Panc1 (cell line): ENCODE measurements around the gene MED16. TPM values are rescaled to one million over a fixed set of nuclear protein-coding genes. Genes with fewer than 3 reads are reported as not detected.
"Not testable (repeated sequence)": the region's sequence is repeated elsewhere in the genome, so short reads cannot be mapped to it uniquely, and the experiment has no call there.

Experiments used
- ATAC-seq: fragments of 200-7000 bp; cut with Tn5 transposase; 2 replicates; pipeline ENCODE4 v1.9.1; 2020; ENCODE audit warnings: mild to moderate bottlenecking, moderate library complexity
- BruUV-seq: library from RNA; stranded (reverse); fragments of 400-500 nt; replicated peaks from 2 replicates; lab custom pipeline; 2021; lab: Mats Ljungman, UMichigan
- CTCF ChIA-PET: fragments of 300-600 bp; sonication (Branson Sonifier 250); formaldehyde crosslinking; loops from one replicate; lab custom pipeline; 2022; ENCODE audit warnings: antibody characterized with exemption; lab: Charles Lee
- POLR2A ChIA-PET: fragments of 300-600 bp; sonication (Branson Sonifier 250); formaldehyde crosslinking; loops from one replicate; lab custom pipeline; 2022; ENCODE audit warnings: antibody characterized with exemption; lab: Charles Lee
- DNase-seq: peaks from one replicate; pipeline ENCODE4 v3.0.0-alpha.2; 2010; ENCODE audit warnings: low read depth, low spot score
- H3K27ac ChIP-seq: 2 replicates; pipeline ENCODE4 v1.5.1; 2011; ENCODE audit warnings: mild to moderate bottlenecking, low read length, inconsistent platforms
- H3K27me3 ChIP-seq: fragments of 200-500 bp; sonication (Bioruptor generic); 2 replicates; pipeline ENCODE4 v1.6.0; 2014; ENCODE audit warnings: low read length, inconsistent platforms; ENCODE audit not compliant: control insufficient read depth, insufficient read depth
- H3K36me3 ChIP-seq: fragments of 200-500 bp; sonication (Bioruptor generic); 2 replicates; pipeline ENCODE4 v1.5.1; 2014; ENCODE audit warnings: inconsistent platforms, mild to moderate bottlenecking, low read length, moderate library complexity; ENCODE audit not compliant: control insufficient read depth, insufficient read depth
- H3K4me1 ChIP-seq: 2 replicates; pipeline ENCODE4 v1.5.1; 2011; ENCODE audit warnings: inconsistent platforms, mild to moderate bottlenecking, low read length, moderate library complexity; ENCODE audit not compliant: control insufficient read depth, insufficient read depth
- H3K4me3 ChIP-seq, 2 experiments: 2 replicates each; pipeline ENCODE4 v1.5.1; 2011 to 2012; ENCODE audit warnings: low read depth in 2 of 2, low read length in 2 of 2, mild to moderate bottlenecking in 2 of 2, inconsistent platforms in 1 of 2, moderate library complexity in 1 of 2
- H3K9me3 ChIP-seq: fragments of 200-500 bp; sonication (Bioruptor generic); 2 replicates; pipeline ENCODE4 v1.5.1; 2014; ENCODE audit warnings: low read depth, mild to moderate bottlenecking, inconsistent platforms, low read length, moderate library complexity; ENCODE audit not compliant: control insufficient read depth, insufficient read depth
- POLR2AphosphoS5 ChIP-seq: IDR thresholded peaks from 2 replicates; pipeline ENCODE4 v1.6.1; 2012; ENCODE audit warnings: mild to moderate bottlenecking, low read depth, low read length, moderate library complexity
- SIN3A ChIP-seq: IDR thresholded peaks from 2 replicates; pipeline ENCODE4 v1.6.1; 2012; ENCODE audit warnings: low read depth, mild to moderate bottlenecking, low read length, moderate library complexity, borderline replicate concordance; ENCODE audit not compliant: insufficient read depth
- TCF7L2 ChIP-seq: IDR thresholded peaks from 2 replicates; pipeline ENCODE4 v1.6.1; 2011; ENCODE audit warnings: mild to moderate bottlenecking, low read depth, low read length, inconsistent platforms
- in situ Hi-C: cut with HindIII; loops from 2 replicates; pipeline ENCODE4 v1.10.0; 2016; ENCODE audit warnings: low sequenced_read_pairs, low pct_unique_long_range_greater_than_20kb
- intact Hi-C: fragments of 100-400 bp; cut with micrococcal nuclease; formaldehyde crosslinking; loops from one replicate; pipeline ENCODE4 v1.10.0; 2022; ENCODE audit not compliant: unreplicated experiment
- total RNA-seq: library from RNA; stranded (reverse); gene quantifications from one replicate; pipeline ENCODE4 v1.2.1, GENCODE V29; 2021; ENCODE audit not compliant: unreplicated experiment
- TF ChIP-seq, protein P1 (sequence below), 2 experiments: IDR thresholded peaks; 2 replicates each; pipeline ENCODE4 v1.6.1; 2011 to 2012; ENCODE audit warnings: low read depth in 2 of 2, control low read depth in 1 of 2, low read length in 1 of 2, mild to moderate bottlenecking in 1 of 2, moderate library complexity in 1 of 2; ENCODE audit not compliant: insufficient read depth in 1 of 2
- TF ChIP-seq, protein P2 (sequence below): fragments of 450-650 bp; IDR thresholded peaks from 2 replicates; pipeline ENCODE4 v1.5.1; 2017; ENCODE audit warnings: mild to moderate bottlenecking

The MED16 gene
- total RNA-seq, 1 experiment from 2014 or later = 39.5 TPM

DNA sequence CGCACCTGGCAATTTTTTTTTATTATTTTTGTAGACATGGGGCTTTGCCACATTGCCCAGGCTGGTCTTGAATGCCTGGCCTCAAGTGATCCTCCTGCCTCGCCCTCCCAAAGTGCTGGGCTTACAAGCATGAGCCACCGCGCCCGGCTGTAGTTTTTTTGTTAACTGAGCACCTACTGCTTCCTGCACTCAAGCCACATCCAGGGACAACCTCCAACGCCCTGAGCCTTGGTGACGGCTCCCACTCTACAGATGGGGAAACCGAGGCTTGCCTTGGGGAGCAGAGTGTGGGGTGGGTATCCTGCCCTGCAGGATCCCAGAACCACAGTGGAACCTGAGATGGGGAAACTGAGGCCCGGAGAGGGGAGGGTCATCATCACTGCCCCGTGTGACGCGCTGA is 37.8 kb downstream of the MED16 start:
- H3K4me3 ChIP-seq = no peak overlapping the region
- no peak for DNase-seq
- TF ChIP-seq TCF7L2 (no peak), POLR2AphosphoS5 (no peak), SIN3A (no peak)
- TF ChIP-seq, protein P1, sequence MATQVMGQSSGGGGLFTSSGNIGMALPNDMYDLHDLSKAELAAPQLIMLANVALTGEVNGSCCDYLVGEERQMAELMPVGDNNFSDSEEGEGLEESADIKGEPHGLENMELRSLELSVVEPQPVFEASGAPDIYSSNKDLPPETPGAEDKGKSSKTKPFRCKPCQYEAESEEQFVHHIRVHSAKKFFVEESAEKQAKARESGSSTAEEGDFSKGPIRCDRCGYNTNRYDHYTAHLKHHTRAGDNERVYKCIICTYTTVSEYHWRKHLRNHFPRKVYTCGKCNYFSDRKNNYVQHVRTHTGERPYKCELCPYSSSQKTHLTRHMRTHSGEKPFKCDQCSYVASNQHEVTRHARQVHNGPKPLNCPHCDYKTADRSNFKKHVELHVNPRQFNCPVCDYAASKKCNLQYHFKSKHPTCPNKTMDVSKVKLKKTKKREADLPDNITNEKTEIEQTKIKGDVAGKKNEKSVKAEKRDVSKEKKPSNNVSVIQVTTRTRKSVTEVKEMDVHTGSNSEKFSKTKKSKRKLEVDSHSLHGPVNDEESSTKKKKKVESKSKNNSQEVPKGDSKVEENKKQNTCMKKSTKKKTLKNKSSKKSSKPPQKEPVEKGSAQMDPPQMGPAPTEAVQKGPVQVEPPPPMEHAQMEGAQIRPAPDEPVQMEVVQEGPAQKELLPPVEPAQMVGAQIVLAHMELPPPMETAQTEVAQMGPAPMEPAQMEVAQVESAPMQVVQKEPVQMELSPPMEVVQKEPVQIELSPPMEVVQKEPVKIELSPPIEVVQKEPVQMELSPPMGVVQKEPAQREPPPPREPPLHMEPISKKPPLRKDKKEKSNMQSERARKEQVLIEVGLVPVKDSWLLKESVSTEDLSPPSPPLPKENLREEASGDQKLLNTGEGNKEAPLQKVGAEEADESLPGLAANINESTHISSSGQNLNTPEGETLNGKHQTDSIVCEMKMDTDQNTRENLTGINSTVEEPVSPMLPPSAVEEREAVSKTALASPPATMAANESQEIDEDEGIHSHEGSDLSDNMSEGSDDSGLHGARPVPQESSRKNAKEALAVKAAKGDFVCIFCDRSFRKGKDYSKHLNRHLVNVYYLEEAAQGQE (IDR thresholded peaks at IDR 0.05; ENCODE audit: insufficient read depth in 1 of 2, low read depth in 2 of 2, low read length in 1 of 2) = no peak
- TF ChIP-seq, protein P2, sequence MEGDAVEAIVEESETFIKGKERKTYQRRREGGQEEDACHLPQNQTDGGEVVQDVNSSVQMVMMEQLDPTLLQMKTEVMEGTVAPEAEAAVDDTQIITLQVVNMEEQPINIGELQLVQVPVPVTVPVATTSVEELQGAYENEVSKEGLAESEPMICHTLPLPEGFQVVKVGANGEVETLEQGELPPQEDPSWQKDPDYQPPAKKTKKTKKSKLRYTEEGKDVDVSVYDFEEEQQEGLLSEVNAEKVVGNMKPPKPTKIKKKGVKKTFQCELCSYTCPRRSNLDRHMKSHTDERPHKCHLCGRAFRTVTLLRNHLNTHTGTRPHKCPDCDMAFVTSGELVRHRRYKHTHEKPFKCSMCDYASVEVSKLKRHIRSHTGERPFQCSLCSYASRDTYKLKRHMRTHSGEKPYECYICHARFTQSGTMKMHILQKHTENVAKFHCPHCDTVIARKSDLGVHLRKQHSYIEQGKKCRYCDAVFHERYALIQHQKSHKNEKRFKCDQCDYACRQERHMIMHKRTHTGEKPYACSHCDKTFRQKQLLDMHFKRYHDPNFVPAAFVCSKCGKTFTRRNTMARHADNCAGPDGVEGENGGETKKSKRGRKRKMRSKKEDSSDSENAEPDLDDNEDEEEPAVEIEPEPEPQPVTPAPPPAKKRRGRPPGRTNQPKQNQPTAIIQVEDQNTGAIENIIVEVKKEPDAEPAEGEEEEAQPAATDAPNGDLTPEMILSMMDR = no peak
- no peaks in the 10 kb centered on the region for H3K36me3 ChIP-seq
- no peak overlapping the region for H3K27ac ChIP-seq
- H3K9me3 ChIP-seq = no peaks in the 10 kb centered on the region
- ChIA-PET CTCF (no interaction called here), POLR2A (no interaction called here)
- H3K4me1 ChIP-seq = peaks cover 13% of the 10 kb centered on the region
- intact Hi-C loops = loop anchor here (5.0 kb wide), 1 partner anchor 142 kb away; no protein-coding TSS in a partner anchor
- ATAC-seq = no peak
- BruUV-seq = no TSS peak
- H3K27me3 ChIP-seq = no peaks in the 10 kb centered on the region
- in situ Hi-C loops = no loop called here

DNA sequence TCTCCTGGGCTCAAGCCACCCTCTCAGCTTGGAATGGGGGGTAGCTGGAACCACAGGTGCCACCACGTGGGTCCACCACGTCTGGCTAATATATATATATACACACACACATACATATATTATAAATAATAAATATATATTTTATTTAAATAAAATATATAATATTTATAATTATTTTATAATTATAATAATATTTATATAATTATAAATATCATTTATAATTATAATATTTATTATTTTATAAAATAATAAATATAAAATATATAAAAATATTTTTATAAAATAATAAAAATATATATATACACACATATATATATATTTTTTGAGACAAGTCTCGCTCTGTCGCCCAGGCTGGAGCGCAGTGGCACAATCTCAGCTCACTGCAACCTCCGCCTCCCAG is 38.4 kb downstream of the MED16 start:
- CTCF ChIA-PET = no interaction called here

DNA sequence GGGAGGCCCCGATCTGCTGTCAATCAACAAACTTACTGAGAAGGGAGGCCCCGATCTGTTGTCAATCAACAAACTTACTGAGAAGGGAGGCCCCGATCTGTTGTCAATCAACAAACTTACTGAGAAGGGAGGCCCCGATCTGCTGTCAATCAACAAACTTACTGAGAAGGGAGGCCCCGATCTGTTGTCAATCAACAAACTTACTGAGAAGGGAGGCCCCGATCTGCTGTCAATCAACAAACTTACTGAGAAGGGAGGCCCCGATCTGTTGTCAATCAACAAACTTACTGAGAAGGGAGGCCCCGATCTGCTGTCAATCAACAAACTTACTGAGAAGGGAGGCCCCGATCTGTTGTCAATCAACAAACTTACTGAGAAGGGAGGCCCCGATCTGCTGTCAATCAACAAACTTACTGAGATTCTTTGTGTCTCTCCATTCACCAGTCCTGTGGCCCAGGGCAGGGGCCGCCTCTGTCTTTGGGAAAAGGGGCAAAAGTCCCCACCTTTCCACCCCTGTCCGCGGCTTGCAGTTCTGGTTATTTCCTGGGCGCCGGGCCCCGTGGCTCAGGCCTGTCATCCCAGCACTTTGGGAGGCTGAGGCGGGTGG is 39.3 kb downstream of the MED16 start:
- H3K4me3 ChIP-seq, ATAC-seq, H3K27me3 ChIP-seq, POLR2A ChIA-PET, BruUV-seq, H3K4me1 ChIP-seq, H3K9me3 ChIP-seq, in situ Hi-C loops, H3K27ac ChIP-seq, intact Hi-C loops, CTCF ChIA-PET, DNase-seq, H3K36me3 ChIP-seq: not testable (repeated sequence)

More for the DNA sequence above, 38.4 kb downstream of the MED16 start:
- POLR2A ChIA-PET = no interaction called here
- no peak for TF ChIP-seq POLR2AphosphoS5
- no peak for TF ChIP-seq TCF7L2
- TF ChIP-seq, protein P2 = no peak
- TF ChIP-seq SIN3A = no peak
- TF ChIP-seq, protein P1 (IDR thresholded peaks at IDR 0.05; ENCODE audit: insufficient read depth in 1 of 2, low read depth in 2 of 2, low read length in 1 of 2) = no peak
- H3K4me1 ChIP-seq = peaks cover 9% of the 10 kb centered on the region
- H3K36me3 ChIP-seq = no peaks in the 10 kb centered on the region
- in situ Hi-C loops (no loop called here), intact Hi-C loops (no loop called here)
- no peaks in the 10 kb centered on the region for H3K27me3 ChIP-seq
- no peak overlapping the region for H3K4me3 ChIP-seq
- no TSS peak for BruUV-seq
- no peak for DNase-seq
- ATAC-seq = no peak
- no peaks in the 10 kb centered on the region for H3K9me3 ChIP-seq
- no peak overlapping the region for H3K27ac ChIP-seq
